Esophagus squamous epithelium (tissue), 4 donors: Measurements from ENCODE around the gene FAM3B.

ENCODE experiments used
- POLR2A ChIP-seq, 4 donors: fragments of 450-650 bp; IDR thresholded peaks; one replicate each; pipeline ENCODE4 v1.6.1; 2017; ENCODE audit warnings: antibody characterized with exemption in 4 of 4, mild to moderate bottlenecking in 4 of 4, moderate library complexity in 3 of 4
- TF ChIP-seq, protein P1 (sequence below), 6 experiments: fragments of 450-650 bp in 4 of 6; fragments of 200-600 bp in 2 of 6; sonication (generic) in 2 of 6; IDR thresholded peaks; one replicate each; pipeline ENCODE4 v1.5.1; 2016 to 2019; ENCODE audit warnings: antibody characterized with exemption in 6 of 6, mild to moderate bottlenecking in 4 of 6, moderate library complexity in 4 of 6

GRCh38 chr21:41267346-41267745 lies 49.3 kb upstream of the FAM3B start:
- TF ChIP-seq, protein P1, sequence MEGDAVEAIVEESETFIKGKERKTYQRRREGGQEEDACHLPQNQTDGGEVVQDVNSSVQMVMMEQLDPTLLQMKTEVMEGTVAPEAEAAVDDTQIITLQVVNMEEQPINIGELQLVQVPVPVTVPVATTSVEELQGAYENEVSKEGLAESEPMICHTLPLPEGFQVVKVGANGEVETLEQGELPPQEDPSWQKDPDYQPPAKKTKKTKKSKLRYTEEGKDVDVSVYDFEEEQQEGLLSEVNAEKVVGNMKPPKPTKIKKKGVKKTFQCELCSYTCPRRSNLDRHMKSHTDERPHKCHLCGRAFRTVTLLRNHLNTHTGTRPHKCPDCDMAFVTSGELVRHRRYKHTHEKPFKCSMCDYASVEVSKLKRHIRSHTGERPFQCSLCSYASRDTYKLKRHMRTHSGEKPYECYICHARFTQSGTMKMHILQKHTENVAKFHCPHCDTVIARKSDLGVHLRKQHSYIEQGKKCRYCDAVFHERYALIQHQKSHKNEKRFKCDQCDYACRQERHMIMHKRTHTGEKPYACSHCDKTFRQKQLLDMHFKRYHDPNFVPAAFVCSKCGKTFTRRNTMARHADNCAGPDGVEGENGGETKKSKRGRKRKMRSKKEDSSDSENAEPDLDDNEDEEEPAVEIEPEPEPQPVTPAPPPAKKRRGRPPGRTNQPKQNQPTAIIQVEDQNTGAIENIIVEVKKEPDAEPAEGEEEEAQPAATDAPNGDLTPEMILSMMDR (IDR thresholded peaks at IDR 0.05): no peak
- TF ChIP-seq POLR2A (IDR thresholded peaks at IDR 0.05): no peak
